HepG2 (cell line): ENCODE data around the gene NOTCH4. TPM values are rescaled to one million over a fixed set of nuclear protein-coding genes. Genes with fewer than 3 reads are reported as not detected.
A peak's percentile ranks its signal among the peaks of the same experiment; 100 is the strongest.

Experiments used
- ATAC-seq: fragments of 200-7000 bp; cut with Tn5 transposase; 3 replicates; pipeline ENCODE4 v1.9.1; 2020; ENCODE audit warnings: mild to moderate bottlenecking, moderate library complexity
- BruUV-seq: library from RNA; stranded (reverse); fragments of 400-500 nt; replicated peaks from 2 replicates; lab custom pipeline; 2021; lab: Mats Ljungman, UMichigan
- CTCF ChIA-PET: fragments of 300-600 bp; formaldehyde crosslinking; extraction: SDS; loops from one replicate; lab custom pipeline; 2021; ENCODE audit warnings: low total read pairs, inconsistent platforms, low intra/inter-chr PET ratio; lab: Yijun Ruan, JAX
- POLR2A ChIA-PET: fragments of 350-600 bp; sonication (Branson Sonifier 250); formaldehyde crosslinking; loops from one replicate; lab custom pipeline; 2020; ENCODE audit warnings: antibody characterized with exemption, inconsistent platforms; lab: Yijun Ruan, JAX
- DNase-seq: peaks from one replicate; pipeline ENCODE4 v3.0.0-alpha.2; 2015; ENCODE audit warnings: low spot score
- FAIRE-seq: peaks from 3 replicates; lab custom pipeline; 2011; peaks lifted over from hg19 to GRCh38; lab: Jason Lieb, UNC
- H2AFZ ChIP-seq: one replicate; pipeline ENCODE4 v1.6.1; 2011; ENCODE audit warnings: low read length, inconsistent platforms
- H3K27ac ChIP-seq: fragments of 300-600 bp; 3 replicates; pipeline ENCODE4 v1.8.0; 2011; ENCODE audit warnings: mixed run types, mild to moderate bottlenecking, mixed read lengths, low read length, inconsistent platforms; ENCODE audit not compliant: insufficient read depth; ENCODE audit errors: extremely low read length
- H3K27me3 ChIP-seq, 2 experiments: fragments of 200-600 bp in 1 of 2; 2 replicates in 1 of 2; 3 replicates in 1 of 2; pipeline versions ENCODE4 v1.6.0 to v1.8.0; 2011; ENCODE audit warnings: low read length in 2 of 2, mild to moderate bottlenecking in 2 of 2, moderate library complexity in 2 of 2, inconsistent platforms in 1 of 2; ENCODE audit not compliant: insufficient read depth in 2 of 2, control insufficient read depth in 1 of 2
- H3K36me3 ChIP-seq, 2 experiments: fragments of 200-600 bp in 1 of 2; replicated peaks in 1 of 2; 2 replicates in 1 of 2; 3 replicates in 1 of 2; pipeline versions ENCODE4 v1.5.1 to v1.8.0; 2011; ENCODE audit warnings: low read length in 2 of 2, inconsistent platforms in 1 of 2; ENCODE audit not compliant: insufficient read depth in 2 of 2, control insufficient read depth in 1 of 2
- H3K4me1 ChIP-seq: 2 replicates; pipeline ENCODE4 v1.5.1; 2012; ENCODE audit warnings: low read length, inconsistent platforms; ENCODE audit not compliant: insufficient read depth
- H3K4me2 ChIP-seq: 2 replicates; pipeline ENCODE4 v1.6.0; 2011; ENCODE audit warnings: low read depth, low read length, inconsistent platforms
- H3K4me3 ChIP-seq, 3 experiments: fragments of 200-600 bp in 1 of 3; sonication (generic), shearing (Covaris generic) in 1 of 3; replicated peaks in 1 of 3; 2 replicates each; pipeline ENCODE4 v1.5.1; 2011 to 2016; ENCODE audit warnings: low read length in 3 of 3, inconsistent platforms in 2 of 3, low read depth in 2 of 3, mild to moderate bottlenecking in 2 of 3, control low read depth in 1 of 3, mixed read lengths in 1 of 3; ENCODE audit not compliant: insufficient read depth in 1 of 3
- H3K79me2 ChIP-seq: one replicate; pipeline ENCODE4 v1.6.1; 2011; ENCODE audit warnings: low read length, inconsistent platforms; ENCODE audit not compliant: insufficient read depth
- H3K9ac ChIP-seq: 2 replicates; pipeline ENCODE4 v1.6.0; 2011; ENCODE audit warnings: mild to moderate bottlenecking, low read depth, low read length, inconsistent platforms; ENCODE audit not compliant: insufficient read depth
- H3K9me3 ChIP-seq: 2 replicates; pipeline ENCODE4 v1.5.1; 2012; ENCODE audit warnings: mild to moderate bottlenecking, low read length
- H4K20me1 ChIP-seq: 2 replicates; pipeline ENCODE4 v1.6.0; 2011; ENCODE audit warnings: inconsistent platforms, mild to moderate bottlenecking, low read length, moderate library complexity; ENCODE audit not compliant: insufficient read depth
- ATF5 ChIP-seq: sonication (generic); formaldehyde crosslinking; IDR thresholded peaks from 2 replicates; pipeline ENCODE4 v1.4.0; 2020; ENCODE audit warnings: mild to moderate bottlenecking, low read depth, missing genetic modification reagents
- GATA4 ChIP-seq: sonication (generic); IDR thresholded peaks from 2 replicates; pipeline ENCODE4 v1.6.1; 2016; ENCODE audit warnings: antibody characterized with exemption, low read depth, borderline replicate concordance
- HES4 ChIP-seq: sonication (generic); formaldehyde crosslinking; IDR thresholded peaks from 2 replicates; pipeline ENCODE4 v1.9.0; 2021; ENCODE audit warnings: mild to moderate bottlenecking, missing genetic modification reagents, borderline replicate concordance
- IRF2 ChIP-seq: IDR thresholded peaks from 2 replicates; pipeline ENCODE4 v1.6.1; 2018; ENCODE audit warnings: missing genetic modification reagents, missing compliant biosample characterization
- MEF2D ChIP-seq: sonication (generic); formaldehyde crosslinking; IDR thresholded peaks from 2 replicates; pipeline ENCODE4 v1.5.1; 2020; ENCODE audit warnings: mild to moderate bottlenecking, missing genetic modification reagents
- MTF2 ChIP-seq: sonication (generic); formaldehyde crosslinking; IDR thresholded peaks from 2 replicates; pipeline ENCODE4 v1.5.0; 2020; ENCODE audit warnings: missing genetic modification reagents, borderline replicate concordance
- PHF8 ChIP-seq: sonication (generic); formaldehyde crosslinking; IDR thresholded peaks from 2 replicates; pipeline ENCODE4 v1.5.0; 2020; ENCODE audit warnings: missing genetic modification reagents
- SMC3 ChIP-seq: IDR thresholded peaks from 2 replicates; pipeline ENCODE4 v1.6.1; 2011; ENCODE audit warnings: low read length, improper control_type of control experiment
- ZBTB3 ChIP-seq: sonication (generic); formaldehyde crosslinking; IDR thresholded peaks from 2 replicates; pipeline ENCODE4 v1.4.0; 2020; ENCODE audit warnings: low read depth, mild to moderate bottlenecking, moderate library complexity, missing genetic modification reagents, borderline replicate concordance
- ZBTB49 ChIP-seq: sonication (generic); formaldehyde crosslinking; IDR thresholded peaks from 2 replicates; pipeline ENCODE4 v1.4.0; 2020; ENCODE audit warnings: missing genetic modification reagents, borderline replicate concordance
- ZFY ChIP-seq: sonication (generic); formaldehyde crosslinking; IDR thresholded peaks from 2 replicates; pipeline ENCODE4 v1.4.0; 2020; ENCODE audit warnings: missing genetic modification reagents
- ZNF354B ChIP-seq: sonication (generic); formaldehyde crosslinking; IDR thresholded peaks from 2 replicates; pipeline ENCODE4 v1.8.0; 2022; ENCODE audit warnings: mild to moderate bottlenecking, missing genetic modification reagents
- ZNF44 ChIP-seq: sonication (generic); formaldehyde crosslinking; IDR thresholded peaks from 2 replicates; pipeline ENCODE4 v1.5.1; 2020; ENCODE audit warnings: mild to moderate bottlenecking, missing genetic modification reagents
- ZXDC ChIP-seq: sonication (generic); formaldehyde crosslinking; IDR thresholded peaks from 2 replicates; pipeline ENCODE4 v1.5.0; 2020; ENCODE audit warnings: mild to moderate bottlenecking, missing genetic modification reagents
- WGBS: methylation state at CpG from one replicate; pipeline ENCODE4 v1.1.6; 2017; ENCODE audit warnings: low lambda C conversion rate; 5-methylcytosine and 5-hydroxymethylcytosine counted together
- in situ Hi-C: cut with HindIII; loops from 2 replicates; pipeline ENCODE4 v1.10.0; 2017; ENCODE audit warnings: low pct_unique_long_range_greater_than_20kb; ENCODE audit not compliant: extremely low pct_ligation_motif_present
- intact Hi-C: fragments of 100-400 bp; cut with micrococcal nuclease; formaldehyde crosslinking; loops from one replicate; pipeline ENCODE4 v1.10.0; 2022; ENCODE audit not compliant: unreplicated experiment
- polyA plus RNA-seq, 8 experiments: library from polyadenylated mRNA; depleted of rRNA in 3 of 8; stranded (reverse) in 7 of 8; unstranded in 1 of 8; fragments of >200 nt; fragmentation: Illumina TruSeq in 4 of 8; extraction: Trizol in 4 of 8; gene quantifications; 2 replicates each; pipeline versions ENCODE4 v1.2.1 to v1.2.3, GENCODE V29; 2011 to 2016; ENCODE audit warnings: low read depth in 4 of 8, missing spikeins in 1 of 8, mixed read lengths in 1 of 8; ENCODE audit not compliant: insufficient read depth in 1 of 8
- total RNA-seq, 5 experiments: library from RNA; depleted of rRNA; stranded (reverse); fragments of >200 nt; fragmentation: Illumina TruSeq; extraction: Trizol; gene quantifications; 2 replicates each; pipeline ENCODE4 v1.2.3, GENCODE V29; 2016; ENCODE audit warnings: low read depth in 1 of 5

Gene NOTCH4
- total and polyA plus RNA-seq, 2 of the 13 experiments (the other 11 are each of a cell fraction or from before 2014, with no cell fraction given) = 0.51 to 0.83 TPM

- TF ChIP-seq ZNF354B (CRISPR knock-in tag) = no peak
- 0 out of 2 replicates have a peak, but pooled peaks have one; percentile 84 for TF ChIP-seq HES4
- TF ChIP-seq ATF5 (CRISPR knock-in tag) = no peak
- peak; percentile 87 for TF ChIP-seq MEF2D
- 0 out of 2 replicates have a peak, but pooled peaks have one; percentile 65 for TF ChIP-seq MTF2 (CRISPR knock-in tag)
- TF ChIP-seq, all 625 proteins: peak for 171
Measured at GRCh38 chr6:32154514-32155161, 69.2 kb downstream of the NOTCH4 start (continued).

- intact Hi-C loops = loop anchor here (1.0 kb wide), 5 partner anchors 24 to 67 kb away; partner anchors contain the start of genes FKBPL and RNF5
- Histone ChIP-seq H3K9ac (peak within 1 kb of the TSS; percentile 91), H4K20me1 (no peaks in the 10 kb centered on the region), H3K27ac (peak within 1 kb of the TSS; percentile 88), H2AFZ (peak within 1 kb of the TSS; percentile 75), H3K4me2 (peak within 1 kb of the TSS; percentile 94), H3K27me3 (no peaks in the 10 kb centered on the region; a peak in 1 of 5 replicates), H3K79me2 (peaks cover 17% of the 10 kb centered on the region), H3K36me3 (peaks cover 18 to 32% of the 10 kb centered on the region in 2 experiments), H3K9me3 (no peaks in the 10 kb centered on the region), H3K4me1 (peaks cover 28% of the 10 kb centered on the region), H3K4me3 (peak within 1 kb of the TSS; percentile 78 to 91 (median 88))
- under 1% methylated on average over 41 of the region's 52 CpGs for WGBS
- ATAC-seq (peak; percentile 79), FAIRE-seq (peak; percentile 86), DNase-seq (peak; percentile 93)
- in situ Hi-C loops = loop anchor here (5.0 kb wide), 1 partner anchor 37 kb away; no protein-coding TSS in a partner anchor
- ChIA-PET CTCF (interaction anchor here (1.0 to 4.3 kb wide), 6 partner anchors 26 to 106 kb away, joined by 4 to 97 read pairs (median 4); partner anchors contain the start of gene ATF6B), POLR2A (interaction anchor here (0.5 to 2.6 kb wide), 14 partner anchors 11 to 818 kb away, joined by 3 to 35 read pairs (median 4); partner anchors contain the start of genes AGPAT1, ATF6B, EGFL8 and FKBPL)
- BruUV-seq = TSS peak; percentile 73
- TF ChIP-seq ZXDC (CRISPR knock-in tag) (no peak), PHF8 (CRISPR knock-in tag) (peak; percentile 87), ZFY (peak; percentile 88), ZBTB49 (no peak), ZBTB3 (0 out of 2 replicates have a peak, but pooled peaks have one; percentile 35), SMC3 (no peak), IRF2 (CRISPR knock-in tag) (peak; percentile 93), GATA4 (peak; percentile 44; the same call in 1 of the 2 replicates), ZNF44 (no peak)
Measured at GRCh38 chr6:32153564-32154513, 70.0 kb downstream of the NOTCH4 start, which contains the start of gene PPT2. PPT2 (plus strand) TSS chr6:32154141; CDS start chr6:32154595, 454 bp downstream.
